HepG2 (cell line): ENCODE results near the gene ZMYM4. TPM values are rescaled to one million over a fixed set of nuclear protein-coding genes. Genes with fewer than 3 reads are reported as not detected.
"Not testable (repeated sequence)": the region's sequence is repeated elsewhere in the genome, so short reads cannot be mapped to it uniquely, and the experiment has no call there.

ENCODE experiments used
- ATAC-seq: fragments of 200-7000 bp; cut with Tn5 transposase; 3 replicates; pipeline ENCODE4 v1.9.1; 2020; ENCODE audit warnings: mild to moderate bottlenecking, moderate library complexity
- BruUV-seq: library from RNA; stranded (reverse); fragments of 400-500 nt; replicated peaks from 2 replicates; lab custom pipeline; 2021; lab: Mats Ljungman, UMichigan
- CTCF ChIA-PET: fragments of 300-600 bp; formaldehyde crosslinking; extraction: SDS; loops from one replicate; lab custom pipeline; 2021; ENCODE audit warnings: low total read pairs, inconsistent platforms, low intra/inter-chr PET ratio; lab: Yijun Ruan, JAX
- POLR2A ChIA-PET: fragments of 350-600 bp; sonication (Branson Sonifier 250); formaldehyde crosslinking; loops from one replicate; lab custom pipeline; 2020; ENCODE audit warnings: antibody characterized with exemption, inconsistent platforms; lab: Yijun Ruan, JAX
- DNase-seq: peaks from one replicate; pipeline ENCODE4 v3.0.0-alpha.2; 2015; ENCODE audit warnings: low spot score
- FAIRE-seq: peaks from 3 replicates; lab custom pipeline; 2011; peaks lifted over from hg19 to GRCh38; lab: Jason Lieb, UNC
- H2AFZ ChIP-seq: one replicate; pipeline ENCODE4 v1.6.1; 2011; ENCODE audit warnings: low read length, inconsistent platforms
- H3K27ac ChIP-seq: fragments of 300-600 bp; 3 replicates; pipeline ENCODE4 v1.8.0; 2011; ENCODE audit warnings: mixed run types, mild to moderate bottlenecking, mixed read lengths, low read length, inconsistent platforms; ENCODE audit not compliant: insufficient read depth; ENCODE audit errors: extremely low read length
- H3K27me3 ChIP-seq, 2 experiments: fragments of 200-600 bp in 1 of 2; 2 replicates in 1 of 2; 3 replicates in 1 of 2; pipeline versions ENCODE4 v1.6.0 to v1.8.0; 2011; ENCODE audit warnings: low read length in 2 of 2, mild to moderate bottlenecking in 2 of 2, moderate library complexity in 2 of 2, inconsistent platforms in 1 of 2; ENCODE audit not compliant: insufficient read depth in 2 of 2, control insufficient read depth in 1 of 2
- H3K36me3 ChIP-seq, 2 experiments: fragments of 200-600 bp in 1 of 2; replicated peaks in 1 of 2; 2 replicates in 1 of 2; 3 replicates in 1 of 2; pipeline versions ENCODE4 v1.5.1 to v1.8.0; 2011; ENCODE audit warnings: low read length in 2 of 2, inconsistent platforms in 1 of 2; ENCODE audit not compliant: insufficient read depth in 2 of 2, control insufficient read depth in 1 of 2
- H3K4me1 ChIP-seq: 2 replicates; pipeline ENCODE4 v1.5.1; 2012; ENCODE audit warnings: low read length, inconsistent platforms; ENCODE audit not compliant: insufficient read depth
- H3K4me2 ChIP-seq: 2 replicates; pipeline ENCODE4 v1.6.0; 2011; ENCODE audit warnings: low read depth, low read length, inconsistent platforms
- H3K4me3 ChIP-seq, 3 experiments: fragments of 200-600 bp in 1 of 3; sonication (generic), shearing (Covaris generic) in 1 of 3; replicated peaks in 1 of 3; 2 replicates each; pipeline ENCODE4 v1.5.1; 2011 to 2016; ENCODE audit warnings: low read length in 3 of 3, inconsistent platforms in 2 of 3, low read depth in 2 of 3, mild to moderate bottlenecking in 2 of 3, control low read depth in 1 of 3, mixed read lengths in 1 of 3; ENCODE audit not compliant: insufficient read depth in 1 of 3
- H3K79me2 ChIP-seq: one replicate; pipeline ENCODE4 v1.6.1; 2011; ENCODE audit warnings: low read length, inconsistent platforms; ENCODE audit not compliant: insufficient read depth
- H3K9ac ChIP-seq: 2 replicates; pipeline ENCODE4 v1.6.0; 2011; ENCODE audit warnings: mild to moderate bottlenecking, low read depth, low read length, inconsistent platforms; ENCODE audit not compliant: insufficient read depth
- H3K9me3 ChIP-seq: 2 replicates; pipeline ENCODE4 v1.5.1; 2012; ENCODE audit warnings: mild to moderate bottlenecking, low read length
- H4K20me1 ChIP-seq: 2 replicates; pipeline ENCODE4 v1.6.0; 2011; ENCODE audit warnings: inconsistent platforms, mild to moderate bottlenecking, low read length, moderate library complexity; ENCODE audit not compliant: insufficient read depth
- FOXC1 ChIP-seq: sonication (generic); formaldehyde crosslinking; IDR thresholded peaks from 2 replicates; pipeline ENCODE4 v1.8.0; 2022; ENCODE audit warnings: mild to moderate bottlenecking, missing genetic modification reagents, borderline replicate concordance
- GLI4 ChIP-seq: sonication (generic); formaldehyde crosslinking; IDR thresholded peaks from 2 replicates; pipeline ENCODE4 v1.5.1; 2020; ENCODE audit warnings: missing genetic modification reagents, mild to moderate bottlenecking, moderate library complexity, borderline replicate concordance
- PCBP1 ChIP-seq: fragments of 200-400 bp; formaldehyde crosslinking; IDR thresholded peaks from 2 replicates; pipeline ENCODE4 v1.6.1; 2017; ENCODE audit warnings: mild to moderate bottlenecking, low read depth, low read length, borderline replicate concordance
- POLR2AphosphoS2 ChIP-seq: IDR thresholded peaks from 2 replicates; pipeline ENCODE4 v1.6.1; 2011; ENCODE audit warnings: low read depth, low read length, improper control_type of control experiment
- PREB ChIP-seq: sonication (generic); formaldehyde crosslinking; IDR thresholded peaks from 2 replicates; pipeline ENCODE4 v1.4.0; 2020; ENCODE audit warnings: missing genetic modification reagents
- ZBTB4 ChIP-seq: sonication (generic); formaldehyde crosslinking; IDR thresholded peaks from 2 replicates; pipeline ENCODE4 v1.4.0; 2020; ENCODE audit warnings: missing genetic modification reagents, mild to moderate bottlenecking, borderline replicate concordance
- ZBTB44 ChIP-seq: sonication (generic); formaldehyde crosslinking; IDR thresholded peaks from 2 replicates; pipeline ENCODE4 v1.4.0; 2020; ENCODE audit warnings: missing genetic modification reagents
- ZNF234 ChIP-seq: sonication (generic); formaldehyde crosslinking; conservative IDR thresholded peaks from 2 replicates; pipeline ENCODE4 v1.5.1; 2020; ENCODE audit warnings: mild to moderate bottlenecking, missing genetic modification reagents
- ZNF33A ChIP-seq: sonication (generic); formaldehyde crosslinking; IDR thresholded peaks from 2 replicates; pipeline ENCODE4 v1.5.1; 2020; ENCODE audit warnings: missing genetic modification reagents, mild to moderate bottlenecking, moderate library complexity, borderline replicate concordance
- ZNF354B ChIP-seq: sonication (generic); formaldehyde crosslinking; IDR thresholded peaks from 2 replicates; pipeline ENCODE4 v1.8.0; 2022; ENCODE audit warnings: mild to moderate bottlenecking, missing genetic modification reagents
- WGBS: methylation state at CpG from one replicate; pipeline ENCODE4 v1.1.6; 2017; ENCODE audit warnings: low lambda C conversion rate; 5-methylcytosine and 5-hydroxymethylcytosine counted together
- in situ Hi-C: cut with HindIII; loops from 2 replicates; pipeline ENCODE4 v1.10.0; 2017; ENCODE audit warnings: low pct_unique_long_range_greater_than_20kb; ENCODE audit not compliant: extremely low pct_ligation_motif_present
- intact Hi-C: fragments of 100-400 bp; cut with micrococcal nuclease; formaldehyde crosslinking; loops from one replicate; pipeline ENCODE4 v1.10.0; 2022; ENCODE audit not compliant: unreplicated experiment
- polyA plus RNA-seq, 8 experiments: library from polyadenylated mRNA; depleted of rRNA in 3 of 8; stranded (reverse) in 7 of 8; unstranded in 1 of 8; fragments of >200 nt; fragmentation: Illumina TruSeq in 4 of 8; extraction: Trizol in 4 of 8; gene quantifications; 2 replicates each; pipeline versions ENCODE4 v1.2.1 to v1.2.3, GENCODE V29; 2011 to 2016; ENCODE audit warnings: low read depth in 4 of 8, missing spikeins in 1 of 8, mixed read lengths in 1 of 8; ENCODE audit not compliant: insufficient read depth in 1 of 8
- total RNA-seq, 5 experiments: library from RNA; depleted of rRNA; stranded (reverse); fragments of >200 nt; fragmentation: Illumina TruSeq; extraction: Trizol; gene quantifications; 2 replicates each; pipeline ENCODE4 v1.2.3, GENCODE V29; 2016; ENCODE audit warnings: low read depth in 1 of 5
- TF ChIP-seq, protein P1 (sequence below): sonication (generic); formaldehyde crosslinking; IDR thresholded peaks from 2 replicates; pipeline ENCODE4 v1.4.0; 2020; ENCODE audit warnings: low read depth, mild to moderate bottlenecking, missing genetic modification reagents

Gene ZMYM4
- total and polyA plus RNA-seq, 2 of the 13 experiments (the other 11 are each of a cell fraction or from before 2014, with no cell fraction given), result 13.9 to 37.6 TPM

GRCh38 chr1:35326246-35326866 is 57.8 kb downstream of the ZMYM4 start:
- intact Hi-C loops, result no loop called here
- H3K9ac ChIP-seq, result no peak overlapping the region
- FAIRE-seq (no peak), ATAC-seq (no peak), DNase-seq (no peak)
- no peaks in the 10 kb centered on the region for H3K9me3 ChIP-seq
- H3K4me1 ChIP-seq, result peaks cover 6% of the 10 kb centered on the region; the same call in 1 of the 2 replicates
- ChIA-PET POLR2A (no interaction called here), CTCF (no interaction called here)
- TF ChIP-seq, protein P1, sequence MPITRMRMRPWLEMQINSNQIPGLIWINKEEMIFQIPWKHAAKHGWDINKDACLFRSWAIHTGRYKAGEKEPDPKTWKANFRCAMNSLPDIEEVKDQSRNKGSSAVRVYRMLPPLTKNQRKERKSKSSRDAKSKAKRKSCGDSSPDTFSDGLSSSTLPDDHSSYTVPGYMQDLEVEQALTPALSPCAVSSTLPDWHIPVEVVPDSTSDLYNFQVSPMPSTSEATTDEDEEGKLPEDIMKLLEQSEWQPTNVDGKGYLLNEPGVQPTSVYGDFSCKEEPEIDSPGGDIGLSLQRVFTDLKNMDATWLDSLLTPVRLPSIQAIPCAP (CRISPR knock-in tag), result no peak
- TF ChIP-seq FOXC1 (no peak), ZBTB44 (no peak), ZNF234 (CRISPR knock-in tag) (no peak), PREB (CRISPR knock-in tag) (no peak), POLR2AphosphoS2 (no peak), GLI4 (no peak), ZNF354B (CRISPR knock-in tag) (no peak), ZNF33A (CRISPR knock-in tag) (no peak), ZBTB4 (CRISPR knock-in tag) (no peak), PCBP1 (no peak)
- H3K36me3 ChIP-seq, result peaks cover 4 to 13% of the 10 kb centered on the region in 2 experiments; a peak in 4 of 5 replicates
- no peak overlapping the region for H2AFZ ChIP-seq
- in situ Hi-C loops, result no loop called here
- over 99% methylated on average over 3 of the region's 3 CpGs for WGBS
- H3K27me3 ChIP-seq, result no peaks in the 10 kb centered on the region
- no peak overlapping the region for H3K4me2 ChIP-seq
- no peak overlapping the region for H3K27ac ChIP-seq
- H3K4me3 ChIP-seq, result no peak overlapping the region
- H3K79me2 ChIP-seq, result peaks cover under 1% of the 10 kb centered on the region
- no peaks in the 10 kb centered on the region; the same call in 1 of the 2 replicates for H4K20me1 ChIP-seq
- no TSS peak for BruUV-seq

DNA sequence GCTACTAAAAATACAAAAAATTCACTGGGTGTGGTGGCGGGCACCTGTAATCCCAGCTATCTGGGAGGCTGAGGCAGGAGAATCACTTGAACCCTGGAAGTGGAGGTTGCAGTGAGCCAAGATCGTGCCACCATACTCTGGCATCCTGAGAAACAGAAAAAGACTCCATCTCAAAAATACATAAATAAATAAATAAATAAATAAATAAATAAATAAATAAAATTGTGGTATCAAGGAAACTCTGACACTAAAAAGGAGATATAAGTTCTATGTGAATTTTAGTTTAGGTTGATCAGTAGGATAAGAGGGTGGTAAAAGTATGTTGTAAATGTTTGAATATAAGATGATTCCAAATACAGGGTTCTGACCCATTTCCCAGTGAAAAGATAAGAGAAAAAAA is 63.1 kb downstream of the ZMYM4 start:
- H3K9ac ChIP-seq, H3K27ac ChIP-seq, H3K79me2 ChIP-seq, H2AFZ ChIP-seq, CTCF ChIA-PET, FAIRE-seq, H3K4me3 ChIP-seq, ATAC-seq, DNase-seq, H3K27me3 ChIP-seq, POLR2A ChIA-PET, H4K20me1 ChIP-seq, H3K9me3 ChIP-seq, H3K4me2 ChIP-seq, BruUV-seq, in situ Hi-C loops, intact Hi-C loops, H3K4me1 ChIP-seq: not testable (repeated sequence)
- peaks cover 2 to 12% of the 10 kb centered on the region in 2 experiments; a peak in 4 of 5 replicates for H3K36me3 ChIP-seq
- 93% methylated on average over 2 of the region's 2 CpGs for WGBS
